HG02981 (cell line): ENCODE data around the gene PIK3C2G.

ENCODE experiments used
- ATAC-seq: cut with Tn5 transposase; IDR thresholded peaks from one replicate; pipeline ENCODE4 v1.9.1; 2021; ENCODE audit warnings: mild to moderate bottlenecking, moderate library complexity; ENCODE audit not compliant: unreplicated experiment

Gene PIK3C2G

DNA sequence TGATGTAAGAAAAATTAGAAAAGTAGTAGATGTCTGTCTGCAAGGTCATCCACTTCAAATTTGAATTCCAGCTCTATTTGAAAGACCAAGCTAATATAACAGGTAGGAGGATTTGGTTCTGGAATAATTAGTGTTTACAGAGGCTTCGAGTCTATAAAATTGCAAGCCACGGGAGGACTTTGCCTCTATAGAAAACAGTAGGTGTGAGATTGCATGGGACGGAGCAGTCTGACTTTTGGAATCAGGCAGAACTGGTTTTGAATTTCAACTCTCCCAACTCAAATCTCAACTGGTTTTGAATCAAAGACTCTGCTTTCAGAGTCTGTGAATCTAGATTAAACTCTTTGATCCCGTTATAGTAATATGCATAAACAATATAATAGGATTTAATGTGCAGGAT, 82.4 kb downstream of the PIK3C2G start:
- ATAC-seq, result no peak

DNA sequence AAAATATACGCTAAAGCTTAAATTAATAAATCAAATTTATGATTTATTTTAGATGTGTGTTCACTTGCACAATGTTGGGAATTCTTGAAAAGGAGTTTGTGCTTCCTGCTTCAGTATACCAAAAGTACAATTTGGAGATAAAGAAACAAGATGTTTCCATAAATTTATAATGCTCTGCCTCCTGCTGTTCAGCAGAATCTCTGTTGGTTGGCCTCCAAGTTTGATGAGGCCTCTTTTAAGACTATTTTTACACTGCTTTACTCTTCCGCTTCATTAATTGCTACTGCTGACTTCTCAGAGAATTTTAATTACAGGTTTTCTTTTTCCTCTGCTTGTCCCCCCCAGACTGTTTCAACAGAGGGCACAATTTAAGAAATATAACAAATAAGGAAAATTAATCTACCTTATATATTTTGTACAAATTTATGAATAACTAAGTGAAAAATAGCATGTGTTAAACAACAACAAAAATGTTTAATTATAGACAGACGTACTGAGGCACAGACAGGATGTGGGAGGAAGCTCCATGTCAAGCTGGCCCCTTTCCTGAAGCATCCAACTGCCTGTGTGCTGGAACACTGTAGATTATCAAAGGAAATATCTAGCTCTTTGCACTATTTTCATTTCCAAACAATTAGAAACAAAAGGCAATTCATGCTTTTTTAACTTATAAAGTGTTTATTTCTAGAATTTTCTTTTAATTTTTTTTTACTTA, 83.9 kb downstream of the PIK3C2G start:
- ATAC-seq, result no peak

DNA sequence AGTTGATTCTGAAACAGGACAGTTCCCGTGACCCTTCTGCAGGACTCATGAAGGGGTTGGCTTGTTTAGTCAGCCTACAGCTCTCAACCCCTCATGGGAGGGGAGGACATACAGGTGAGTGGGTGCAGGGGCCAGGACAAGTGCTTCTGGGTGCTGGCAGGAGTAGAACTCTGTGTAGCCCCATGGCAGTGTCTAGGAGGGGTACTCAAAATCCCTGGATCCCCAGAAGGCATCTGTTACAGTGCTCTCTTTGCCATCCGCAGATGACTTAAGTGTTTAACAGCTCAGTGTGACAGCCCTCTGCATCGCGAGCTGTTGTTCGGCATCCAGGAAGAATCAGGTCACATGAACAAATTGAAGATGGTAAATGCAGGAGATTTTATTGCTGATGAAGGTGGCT, 91.0 kb downstream of the PIK3C2G start:
- ATAC-seq, result no peak

DNA sequence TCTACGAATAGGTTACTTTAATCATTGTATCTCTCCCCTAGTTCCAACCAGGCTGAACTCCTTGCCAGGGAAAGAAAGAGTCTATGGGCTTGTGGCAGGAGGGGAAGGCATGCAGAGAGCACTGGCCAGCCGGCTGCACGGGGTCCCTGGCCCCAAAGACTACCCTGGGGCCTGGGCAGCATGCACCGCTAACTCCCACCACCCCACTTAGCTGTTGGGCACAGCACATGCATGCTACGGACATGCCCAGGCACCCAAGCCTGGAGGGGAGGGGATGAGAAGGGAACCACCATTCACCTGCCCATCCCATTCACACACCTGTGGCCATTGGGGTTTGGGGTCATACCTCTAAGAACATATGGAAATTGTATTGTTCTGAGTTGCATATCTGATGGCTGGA, 94.1 kb downstream of the PIK3C2G start:
- no peak for ATAC-seq

DNA sequence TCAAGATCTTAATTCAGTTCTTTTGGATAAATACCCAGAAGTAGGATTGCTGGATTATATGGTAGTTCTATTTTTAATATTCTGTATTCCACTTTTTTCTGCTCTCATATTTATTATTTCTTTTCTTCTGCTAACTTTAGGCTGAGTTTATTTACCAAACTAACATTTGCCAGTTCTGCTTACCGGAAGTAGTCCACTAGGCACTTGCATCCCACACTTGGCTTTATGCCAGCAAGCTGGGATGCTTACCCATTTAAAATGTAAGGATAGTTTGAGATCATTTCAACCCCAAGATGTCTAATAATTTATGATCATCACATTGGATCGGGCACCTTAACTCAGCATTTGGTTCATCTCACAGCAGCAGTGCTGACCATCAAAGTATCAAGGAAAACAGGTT, 96.8 kb downstream of the PIK3C2G start:
- ATAC-seq, result no peak

DNA sequence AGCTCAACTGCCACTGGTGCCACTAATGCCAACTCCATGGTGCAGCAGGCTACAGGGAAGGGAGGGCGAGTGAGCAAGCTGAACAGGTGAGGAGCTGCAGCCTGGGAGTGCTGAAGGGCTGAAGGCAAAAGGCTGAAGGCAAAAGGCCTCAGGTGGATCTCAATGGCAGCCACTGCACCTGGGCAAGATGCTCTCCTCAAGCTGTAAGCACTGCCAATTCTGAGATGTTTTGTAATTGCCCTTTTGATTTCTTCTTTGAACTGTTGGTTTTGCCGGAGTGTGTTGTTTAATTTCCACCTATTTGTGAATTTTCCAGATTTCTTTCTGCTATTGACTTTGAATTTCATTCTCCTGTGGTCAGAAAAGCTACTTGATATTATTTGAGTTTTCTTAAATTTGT, 97.6 kb downstream of the PIK3C2G start:
- ATAC-seq, result no peak

DNA sequence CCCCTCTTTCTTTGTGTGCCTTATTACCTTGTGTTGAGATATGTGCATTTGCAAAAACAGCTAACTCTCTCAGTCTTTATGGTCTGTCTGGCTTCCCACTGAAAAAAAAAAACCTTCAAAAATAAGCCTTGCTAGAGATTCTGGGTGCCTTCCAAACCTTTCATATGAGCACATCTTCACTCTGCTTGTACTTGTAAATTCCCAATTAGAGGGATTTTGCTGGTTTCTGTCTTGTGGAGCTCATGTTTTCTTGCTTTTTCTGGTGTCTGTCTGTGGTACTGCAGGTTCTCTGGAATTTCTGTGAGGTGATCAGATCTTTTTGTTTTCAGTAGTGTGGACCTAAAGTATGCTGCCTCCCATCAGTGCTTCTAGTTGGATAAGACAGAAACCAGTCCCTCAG, 100.1 kb downstream of the PIK3C2G start:
- no peak for ATAC-seq

DNA sequence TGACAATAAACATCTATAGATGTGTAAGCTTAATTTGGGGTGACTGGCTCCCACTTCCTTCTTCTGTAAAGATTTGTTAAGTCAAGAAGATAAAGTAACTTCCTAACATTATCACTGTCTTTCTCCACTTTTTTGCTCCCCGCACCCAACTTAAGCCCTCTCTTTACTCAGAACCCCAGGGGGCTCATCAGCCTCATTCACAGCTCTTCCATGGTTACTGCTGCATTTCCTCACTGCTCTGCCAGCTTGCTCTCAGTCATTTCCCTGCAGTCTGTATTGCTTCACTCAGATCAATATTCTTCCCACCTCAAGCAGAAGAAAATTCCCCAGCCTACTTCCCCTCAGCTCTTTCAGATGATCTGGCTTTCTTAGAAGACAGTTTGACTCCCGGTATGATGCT, 102.0 kb downstream of the PIK3C2G start:
- ATAC-seq, result no peak

DNA sequence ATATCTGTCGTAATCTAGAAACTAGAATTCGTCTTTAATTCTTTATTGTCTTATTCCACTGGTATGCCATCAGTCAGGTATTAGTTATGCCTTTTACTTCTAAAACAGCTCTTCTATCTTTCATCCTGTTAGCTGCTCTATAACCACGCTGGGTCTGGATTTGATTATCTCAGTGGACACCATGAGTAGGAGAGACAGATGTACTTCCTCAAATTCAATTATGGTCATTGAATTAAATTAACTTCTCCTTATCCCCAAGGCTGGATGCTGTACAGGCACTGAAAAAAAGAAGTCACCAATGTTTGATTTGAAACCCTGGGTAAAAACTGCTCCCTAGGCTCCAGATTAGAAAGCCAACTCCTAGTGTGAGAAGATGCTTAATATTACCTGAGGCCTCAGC, 107.3 kb downstream of the PIK3C2G start:
- no peak for ATAC-seq

DNA sequence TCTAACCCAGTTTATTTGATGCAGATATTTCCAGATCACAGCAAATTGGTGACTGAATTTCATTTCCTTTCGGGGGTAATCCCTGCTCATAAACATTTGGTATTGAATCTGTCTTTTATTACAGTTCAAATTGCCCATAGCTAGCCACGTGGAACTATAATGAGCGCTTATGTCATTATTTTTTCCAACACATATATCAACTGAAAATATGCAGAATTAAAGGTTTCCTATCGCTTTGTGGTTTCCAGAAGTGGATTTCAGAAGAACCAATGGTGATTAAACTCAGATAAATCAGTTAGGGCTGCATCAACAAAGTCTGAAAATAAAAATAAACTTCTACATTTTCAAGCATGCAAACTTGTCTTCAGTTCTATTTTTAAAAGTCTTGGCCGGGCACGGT, 111.9 kb downstream of the PIK3C2G start:
- ATAC-seq, result no peak

DNA sequence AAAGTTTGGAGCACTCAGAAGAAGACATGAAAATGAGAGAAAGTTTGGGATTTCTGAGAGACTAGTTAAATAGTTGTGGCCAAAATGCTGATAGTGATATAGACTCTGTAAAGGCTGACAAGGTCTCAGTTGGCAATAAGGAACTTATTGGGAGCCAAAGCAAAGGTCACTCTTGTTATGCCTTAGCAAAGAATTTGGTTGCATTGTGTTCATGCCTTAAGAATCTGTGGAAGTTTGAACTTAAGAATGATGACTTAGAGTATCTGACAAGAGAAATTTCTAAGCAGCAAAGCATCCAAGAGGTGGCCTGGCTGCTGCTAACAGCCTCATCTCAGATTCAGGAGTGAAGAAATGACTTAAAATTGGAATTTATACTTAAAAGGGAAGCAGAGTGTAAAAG, 113.8 kb downstream of the PIK3C2G start:
- no peak for ATAC-seq

DNA sequence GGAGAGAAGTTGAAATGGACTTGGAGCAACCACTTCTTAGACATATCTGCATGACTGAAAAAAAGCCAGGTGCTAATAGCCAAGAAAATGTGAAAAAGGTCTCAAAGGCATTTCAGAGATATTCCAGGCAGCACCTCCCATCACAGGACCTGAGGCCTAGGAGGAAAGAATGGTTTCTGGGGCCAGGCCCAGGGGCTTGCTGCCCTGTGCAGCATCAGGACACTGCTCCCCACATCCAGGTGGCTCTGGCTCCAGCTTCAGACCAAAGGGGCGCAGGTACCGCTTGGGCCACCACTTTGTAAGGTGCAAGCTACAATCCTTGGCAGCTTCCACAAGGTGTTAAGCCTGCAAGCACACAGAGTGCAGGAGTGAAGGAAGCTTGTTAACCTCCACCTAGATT, 114.3 kb downstream of the PIK3C2G start:
- no peak for ATAC-seq

DNA sequence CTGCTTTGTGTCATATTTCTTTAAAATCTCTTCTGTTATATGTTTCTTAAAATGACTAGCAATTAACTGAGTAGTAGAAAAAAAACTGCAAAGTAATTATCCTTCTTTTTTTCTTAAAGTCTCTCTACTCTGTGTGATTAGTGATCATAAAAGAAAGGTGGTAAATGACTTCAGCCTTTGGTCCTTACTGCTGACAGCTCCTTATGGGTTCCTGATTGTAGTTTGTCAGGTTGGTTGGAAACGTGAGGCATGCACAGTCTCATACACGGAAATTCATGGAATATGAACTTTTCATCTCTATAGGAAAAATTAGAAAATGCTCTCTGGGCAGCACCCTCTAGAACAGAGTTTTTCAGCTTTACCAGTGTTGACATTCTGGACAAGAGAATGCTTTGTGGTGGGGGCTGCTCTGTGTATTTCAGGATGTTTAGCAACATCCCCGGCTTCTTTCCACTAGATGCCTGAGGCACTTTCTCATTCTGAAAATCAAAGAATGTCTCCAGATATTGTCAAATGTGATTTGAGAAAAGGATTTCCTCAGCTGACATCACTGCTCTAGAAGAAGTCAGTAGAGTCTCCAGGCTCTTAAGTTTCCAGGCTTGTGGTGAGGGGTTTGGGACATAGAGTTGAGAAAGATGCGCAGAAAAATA, 121.0 kb downstream of the PIK3C2G start:
- ATAC-seq, result no peak

DNA sequence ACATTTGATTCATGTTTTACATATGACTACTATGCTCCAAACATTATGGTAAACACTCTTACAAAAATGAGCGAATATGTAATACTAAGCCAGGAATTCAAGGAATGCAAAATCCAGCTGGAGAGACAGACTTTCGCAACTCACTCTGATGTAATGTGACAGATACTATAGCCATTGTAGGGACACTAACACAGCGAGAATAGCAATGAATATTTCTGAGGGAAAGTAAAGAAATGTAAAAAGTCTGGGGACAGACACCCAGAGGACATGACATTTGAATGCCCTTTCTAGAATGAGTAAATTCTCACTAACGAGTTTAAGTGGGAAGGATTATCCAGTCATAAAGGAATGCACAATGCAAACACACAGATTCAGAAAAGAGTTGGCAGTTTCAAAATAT, 121.9 kb downstream of the PIK3C2G start:
- ATAC-seq, result no peak

DNA sequence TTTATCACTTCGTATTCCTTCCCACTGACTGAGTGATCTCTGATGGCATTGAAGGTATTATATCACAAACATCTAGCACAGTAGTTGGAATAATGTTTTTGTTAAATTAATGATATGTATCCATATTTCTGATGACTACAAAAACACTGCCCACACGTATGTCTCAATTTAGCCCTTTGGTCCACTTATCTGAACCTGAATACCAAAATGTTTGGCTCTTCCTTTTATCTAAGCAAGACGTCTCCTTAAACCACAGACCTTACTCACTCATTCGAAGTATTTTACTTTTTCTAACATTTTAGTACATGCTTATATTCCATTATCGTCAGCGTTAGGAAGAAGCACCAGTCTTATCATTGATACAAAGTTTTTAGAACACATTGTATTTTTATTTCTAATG, 126.4 kb downstream of the PIK3C2G start:
- no peak for ATAC-seq

DNA sequence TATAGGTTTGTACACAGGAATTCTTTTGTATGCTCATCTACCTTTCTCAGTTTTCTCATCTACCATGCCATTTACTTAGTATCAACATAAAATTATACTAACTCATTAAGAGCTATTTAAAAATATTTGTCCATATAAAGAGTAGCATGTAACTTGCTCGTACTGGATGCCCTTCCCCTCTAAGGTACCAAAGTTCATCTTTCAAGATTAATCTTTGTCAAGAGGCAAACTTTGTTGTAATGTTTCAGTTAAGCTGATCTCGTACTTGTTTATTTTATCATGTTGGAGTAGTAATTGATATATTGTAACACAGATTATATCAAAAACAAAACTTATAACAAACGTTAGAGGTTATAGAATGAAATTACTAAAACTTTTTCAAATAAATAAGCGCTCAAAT, 128.5 kb downstream of the PIK3C2G start:
- ATAC-seq, result no peak

DNA sequence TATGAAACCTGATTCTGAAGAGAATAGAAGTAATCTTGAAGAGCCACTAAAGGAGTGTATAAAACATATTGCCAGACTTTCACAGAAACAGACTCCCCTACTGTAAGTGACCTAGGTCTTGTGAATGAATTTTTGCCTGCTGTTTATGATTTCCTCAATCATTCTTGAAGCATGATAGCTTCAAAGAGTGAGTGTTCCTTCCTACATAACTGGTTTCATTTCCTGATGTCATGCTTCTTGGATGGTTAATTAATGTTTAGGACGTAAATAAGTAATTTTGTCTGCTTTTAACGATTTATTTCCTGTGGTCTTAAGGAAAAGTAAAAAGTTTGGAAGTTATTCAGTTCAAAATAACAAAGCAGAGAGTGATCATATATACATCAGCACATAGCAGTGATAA, 129.8 kb downstream of the PIK3C2G start:
- ATAC-seq, result no peak

DNA sequence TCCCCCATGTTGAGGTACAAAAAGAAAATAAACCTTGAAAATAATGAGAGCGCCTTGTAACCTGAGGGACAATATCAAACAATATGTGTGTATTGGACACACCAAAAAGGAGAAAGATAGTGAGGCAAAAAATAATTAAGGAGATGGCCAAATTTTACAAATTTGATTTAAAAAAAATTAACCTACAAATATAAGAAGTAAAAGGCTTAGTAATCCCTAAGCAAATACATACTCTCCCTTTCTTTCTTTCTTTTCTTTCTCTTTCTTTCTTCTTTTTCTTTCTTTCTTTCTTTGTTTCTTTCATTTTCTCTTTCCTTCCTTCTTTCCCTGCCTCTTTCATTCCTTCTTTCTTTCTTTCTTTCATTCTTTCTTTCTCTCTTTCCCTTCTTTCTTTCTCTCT, 133.4 kb downstream of the PIK3C2G start:
- no peak for ATAC-seq

DNA sequence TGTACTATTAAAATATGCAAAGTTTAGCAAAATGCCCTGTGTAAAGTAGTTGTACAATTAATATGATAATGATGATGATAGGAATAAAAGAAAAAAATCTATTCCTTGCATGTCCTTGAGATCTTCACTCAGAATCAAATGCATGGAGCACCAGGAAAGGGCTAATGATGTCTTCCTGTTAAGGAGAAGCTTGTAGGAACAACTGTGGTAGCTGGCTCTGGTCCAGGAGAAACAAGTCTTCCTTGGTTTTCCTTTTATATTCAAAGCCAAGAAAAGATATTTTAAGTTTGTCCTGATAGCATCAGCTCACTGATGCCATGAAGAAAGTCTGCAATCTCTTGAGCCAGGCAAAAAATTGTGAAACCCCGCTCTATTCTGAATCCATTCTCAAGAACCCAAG, 138.9 kb downstream of the PIK3C2G start:
- no peak for ATAC-seq

DNA sequence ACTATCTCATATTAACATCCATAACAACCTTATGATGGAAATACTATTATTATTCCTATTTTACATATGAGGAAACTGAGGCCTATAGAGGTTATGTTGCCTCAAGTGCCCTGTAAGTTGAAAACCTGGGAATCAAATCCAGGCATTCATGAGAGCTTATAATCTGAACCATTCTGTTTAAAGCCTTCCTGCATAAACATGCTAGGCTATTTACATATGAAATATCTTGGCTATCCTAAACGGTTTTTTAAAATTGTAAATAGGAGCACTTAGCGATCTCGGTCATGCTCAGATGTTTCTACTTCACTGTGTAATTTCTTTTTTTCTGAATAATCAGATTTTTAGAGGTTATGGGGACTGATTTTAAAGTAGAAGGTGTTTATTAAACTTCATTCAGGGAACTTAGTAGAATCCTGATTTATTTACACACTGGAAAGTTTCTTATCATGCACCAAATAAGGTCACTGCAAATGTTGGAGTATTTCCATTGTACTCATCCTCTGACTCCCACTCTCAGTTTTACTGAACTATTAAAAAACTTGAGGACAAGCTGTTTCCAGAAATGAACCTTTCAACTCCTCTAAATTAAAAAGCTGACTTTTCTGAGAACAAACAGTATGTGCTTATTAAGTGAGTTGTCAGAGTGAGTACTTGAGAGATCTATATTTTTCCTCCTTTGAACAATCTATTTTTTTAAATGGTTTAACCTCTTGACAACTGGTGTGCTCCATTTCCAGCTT, 141.7 kb downstream of the PIK3C2G start:
- no peak for ATAC-seq

DNA sequence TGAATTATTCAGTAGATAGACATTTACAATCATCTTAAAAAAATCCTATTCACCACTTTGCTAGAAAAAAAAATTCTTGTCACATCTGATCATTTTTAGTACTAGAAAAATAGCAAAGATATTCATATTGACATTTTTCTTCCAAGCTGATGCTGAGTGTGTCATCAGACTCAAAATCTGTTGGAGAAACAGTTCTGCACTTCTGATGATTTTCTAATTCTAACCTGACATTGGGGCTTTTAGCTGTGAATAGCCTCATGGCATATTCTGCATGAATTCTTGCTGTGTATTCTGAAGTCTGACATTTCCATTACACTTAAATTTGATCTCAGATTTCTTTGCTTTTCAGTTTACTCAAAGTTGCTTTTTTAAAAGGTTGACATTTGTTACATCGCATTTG, 150.1 kb downstream of the PIK3C2G start:
- ATAC-seq, result no peak

DNA sequence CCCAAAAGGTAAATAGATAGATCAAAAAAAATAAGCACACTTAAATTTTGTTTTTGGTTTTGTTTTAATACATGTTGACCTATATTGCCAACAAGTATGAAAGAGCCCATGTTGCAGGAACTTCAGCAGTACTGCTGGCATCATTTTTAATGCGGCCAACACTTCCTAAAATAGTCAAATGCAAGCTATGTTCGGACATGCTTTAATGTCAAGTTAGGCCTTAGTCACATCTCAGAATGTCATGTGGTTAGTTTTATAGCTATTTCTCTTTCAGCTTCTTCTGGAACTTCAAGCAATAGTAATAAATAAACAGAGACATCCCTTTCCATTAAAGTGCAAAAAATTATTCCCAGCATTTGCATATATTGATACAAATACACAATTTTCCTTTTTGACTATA, 153.4 kb downstream of the PIK3C2G start:
- ATAC-seq, result no peak
